ENCODE results near the gene TLK1. TPM values are rescaled to one million over a fixed set of nuclear protein-coding genes. Genes with fewer than 3 reads are reported as not detected.

The TLK1 gene
- total and polyA plus RNA-seq, 2 of the 4 experiments (the other 2 are of a cell fraction) = 7.3 to 12.5 TPM

DNA sequence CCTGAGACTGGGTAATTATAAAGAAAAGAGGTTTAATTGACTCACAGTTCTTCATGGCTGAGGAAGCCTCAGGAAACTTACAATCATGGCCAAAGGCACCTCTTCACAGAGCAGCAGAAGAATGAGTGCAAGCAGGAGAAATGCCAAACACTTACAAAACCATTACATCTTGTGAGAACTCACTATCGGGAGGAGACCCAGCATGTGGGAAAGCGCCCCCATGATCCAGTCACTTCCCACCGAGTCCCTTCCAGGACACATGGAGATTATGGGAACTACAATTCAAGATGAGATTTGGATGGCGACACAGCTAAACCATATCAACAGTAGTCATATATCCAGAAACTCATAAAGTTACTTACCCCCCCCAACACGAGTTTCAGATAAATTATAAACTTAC is 28.6 kb downstream of the TLK1 start:
- ChIA-PET POLR2A (ENCODE audit: unreplicated experiment) (no interaction called here), CTCF (no interaction called here)
- H3K4me3 ChIP-seq (ENCODE audit: insufficient read depth, low read depth, low read length) = no peak overlapping the region
- H2BK5ac ChIP-seq (ENCODE audit: low read depth, low read length, poor library complexity, severe bottlenecking) = no peak overlapping the region
- no peak overlapping the region for H3K4me2 ChIP-seq (ENCODE audit: low read depth, low read length)
- no peak overlapping the region for H3K4ac ChIP-seq (ENCODE audit: low read depth, low read length)
- H3K79me1 ChIP-seq (ENCODE audit: low read depth in 1 of 2, low read length in 2 of 2) = peaks cover 20 to 72% of the 10 kb centered on the region in 2 experiments
- BruUV-seq (replicated peaks) = no TSS peak
- WGBS, 2 experiments (ENCODE audit: extremely low coverage in 2 of 2, insufficient read length in 1 of 2) = no CpG with 5 or more reads among the region's 5 CpGs
- in situ Hi-C loops (cut with MboI; ENCODE audit: low sequenced_read_pairs) = no loop called here
- dilution Hi-C loops (cut with HindIII; ENCODE audit: low sequenced_read_pairs, unreplicated experiment) = no loop called here
- H3K9ac ChIP-seq (ENCODE audit: low read depth, low read length) = no peak overlapping the region
- no peak overlapping the region for H2BK120ac ChIP-seq (ENCODE audit: low read depth, low read length)
- 0 out of 2 replicates have a peak, but pooled peaks cover 2% of the 10 kb centered on the region for H3K4me1 ChIP-seq (ENCODE audit: control insufficient read depth, insufficient read depth, low read length)
- DNase-seq = no peak
- intact Hi-C loops (cut with micrococcal nuclease) = loop anchor here (5.0 kb wide), 1 partner anchor 35 kb away; no protein-coding TSS in a partner anchor
- H2BK20ac ChIP-seq (ENCODE audit: low read depth, low read length) = no peak overlapping the region
- no peak overlapping the region for H3K27ac ChIP-seq (ENCODE audit: insufficient read depth, low read length)
- no peaks in the 10 kb centered on the region; the same call in none of the 2 replicates for H3K9me1 ChIP-seq (ENCODE audit: insufficient read depth, low read length)
- no peak overlapping the region for H2AFZ ChIP-seq (replicated peaks; ENCODE audit: low read length, poor library complexity)
- no peaks in the 10 kb centered on the region for H3K27me3 ChIP-seq (ENCODE audit: control insufficient read depth, insufficient read depth, low read length)
- H3K56ac ChIP-seq (ENCODE audit: extremely low read depth, insufficient read depth, low read length) = no peak overlapping the region
- ATAC-seq (ENCODE audit: low read depth) = no peak
- H3K36me3 ChIP-seq (ENCODE audit: control insufficient read depth, insufficient read depth, low read length) = no peaks in the 10 kb centered on the region
- no peak overlapping the region for H3K14ac ChIP-seq (replicated peaks; ENCODE audit: low read depth, low read length)
- no peak overlapping the region for H4K91ac ChIP-seq (ENCODE audit: insufficient read depth, low read depth, low read length)
- peaks cover 68% of the 10 kb centered on the region for H4K20me1 ChIP-seq (ENCODE audit: insufficient read depth, low read length)
- H2AK9ac ChIP-seq (replicated peaks; ENCODE audit: low read depth, low read length, poor library complexity) = no peak overlapping the region
- no peak overlapping the region for H2BK15ac ChIP-seq (ENCODE audit: low read depth, low read length)
- H3K18ac ChIP-seq (ENCODE audit: low read depth, low read length) = no peak overlapping the region
- H3K23ac ChIP-seq (ENCODE audit: low read depth, low read length) = no peak overlapping the region
- no peak overlapping the region for H4K5ac ChIP-seq (ENCODE audit: low read depth, low read length)
- H3K9me3 ChIP-seq (ENCODE audit: control insufficient read depth, insufficient read depth, low read length) = no peaks in the 10 kb centered on the region
- H2AK5ac ChIP-seq (ENCODE audit: low read depth, low read length) = no peak overlapping the region
- TF ChIP-seq NFE2L2 (IDR thresholded peaks at IDR 0.05; ENCODE audit: low read depth, low read length) = no peak
- TF ChIP-seq MAZ (IDR thresholded peaks at IDR 0.05; ENCODE audit: borderline replicate concordance, low read depth, low read length) = no peak
- TF ChIP-seq, protein P1, sequence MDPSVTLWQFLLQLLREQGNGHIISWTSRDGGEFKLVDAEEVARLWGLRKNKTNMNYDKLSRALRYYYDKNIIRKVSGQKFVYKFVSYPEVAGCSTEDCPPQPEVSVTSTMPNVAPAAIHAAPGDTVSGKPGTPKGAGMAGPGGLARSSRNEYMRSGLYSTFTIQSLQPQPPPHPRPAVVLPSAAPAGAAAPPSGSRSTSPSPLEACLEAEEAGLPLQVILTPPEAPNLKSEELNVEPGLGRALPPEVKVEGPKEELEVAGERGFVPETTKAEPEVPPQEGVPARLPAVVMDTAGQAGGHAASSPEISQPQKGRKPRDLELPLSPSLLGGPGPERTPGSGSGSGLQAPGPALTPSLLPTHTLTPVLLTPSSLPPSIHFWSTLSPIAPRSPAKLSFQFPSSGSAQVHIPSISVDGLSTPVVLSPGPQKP (IDR thresholded peaks at IDR 0.05; ENCODE audit: borderline replicate concordance, low read depth, low read length) = no peak
- TF ChIP-seq RCOR1 (IDR thresholded peaks at IDR 0.05; ENCODE audit: insufficient replicate concordance, low read length) = no peak
- TF ChIP-seq MAFK (IDR thresholded peaks at IDR 0.05; ENCODE audit: low read depth, low read length) = no peak
- no peak for TF ChIP-seq POLR2A (IDR thresholded peaks at IDR 0.05; ENCODE audit: low read depth, low read length)
- TF ChIP-seq RAD21 (IDR thresholded peaks at IDR 0.05; ENCODE audit: low read length) = no peak
- TF ChIP-seq BHLHE40 (IDR thresholded peaks at IDR 0.05; ENCODE audit: low read depth, low read length) = no peak
- TF ChIP-seq SMC3 (IDR thresholded peaks at IDR 0.05; ENCODE audit: low read depth, low read length) = no peak
- TF ChIP-seq, protein P2, sequence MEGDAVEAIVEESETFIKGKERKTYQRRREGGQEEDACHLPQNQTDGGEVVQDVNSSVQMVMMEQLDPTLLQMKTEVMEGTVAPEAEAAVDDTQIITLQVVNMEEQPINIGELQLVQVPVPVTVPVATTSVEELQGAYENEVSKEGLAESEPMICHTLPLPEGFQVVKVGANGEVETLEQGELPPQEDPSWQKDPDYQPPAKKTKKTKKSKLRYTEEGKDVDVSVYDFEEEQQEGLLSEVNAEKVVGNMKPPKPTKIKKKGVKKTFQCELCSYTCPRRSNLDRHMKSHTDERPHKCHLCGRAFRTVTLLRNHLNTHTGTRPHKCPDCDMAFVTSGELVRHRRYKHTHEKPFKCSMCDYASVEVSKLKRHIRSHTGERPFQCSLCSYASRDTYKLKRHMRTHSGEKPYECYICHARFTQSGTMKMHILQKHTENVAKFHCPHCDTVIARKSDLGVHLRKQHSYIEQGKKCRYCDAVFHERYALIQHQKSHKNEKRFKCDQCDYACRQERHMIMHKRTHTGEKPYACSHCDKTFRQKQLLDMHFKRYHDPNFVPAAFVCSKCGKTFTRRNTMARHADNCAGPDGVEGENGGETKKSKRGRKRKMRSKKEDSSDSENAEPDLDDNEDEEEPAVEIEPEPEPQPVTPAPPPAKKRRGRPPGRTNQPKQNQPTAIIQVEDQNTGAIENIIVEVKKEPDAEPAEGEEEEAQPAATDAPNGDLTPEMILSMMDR (conservative IDR thresholded peaks at IDR 0.05; ENCODE audit: low read depth, low read length) = no peak
- no peak overlapping the region for H4K8ac ChIP-seq (ENCODE audit: low read depth in 2 of 2, low read length in 2 of 2)
